AG04449 (cell line): ENCODE data around the gene AGAP5.

Experiments
- CTCF ChIA-PET: fragments of 350-600 bp; formaldehyde crosslinking; extraction: SDS; loops from one replicate; lab custom pipeline; 2021; ENCODE audit warnings: antibody characterized with exemption; lab: Yijun Ruan, JAX
- POLR2A ChIA-PET: fragments of 400-600, 350-600 bp; formaldehyde crosslinking; extraction: SDS; loops from one replicate; lab custom pipeline; 2020; ENCODE audit warnings: antibody characterized with exemption, inconsistent platforms; lab: Yijun Ruan, JAX
- DNase-seq: peaks from one replicate; pipeline ENCODE4 v3.0.0-alpha.2; 2010; ENCODE audit warnings: low read depth, low spot score
- H3K4me3 ChIP-seq: 2 replicates; pipeline ENCODE4 v1.5.1; 2011; ENCODE audit warnings: low read depth, mild to moderate bottlenecking, control low read depth, low read length
- CTCF ChIP-seq: IDR thresholded peaks from one replicate; pipeline ENCODE4 v1.5.1; 2011; ENCODE audit warnings: mild to moderate bottlenecking, moderate library complexity, low read length, control low read depth, inconsistent platforms; ENCODE audit not compliant: insufficient read depth; ENCODE audit errors: missing control alignments

Gene AGAP5

GRCh38 chr10:73655990-73656298 is 42.0 kb downstream of the AGAP5 start, which contains the start of gene SYNPO2L:
TSS of gene SYNPO2L (minus strand) at chr10:73656029. CDS start at chr10:73655922, 107 bp downstream.
- no peak for TF ChIP-seq CTCF
- no peak within 1 kb of the TSS for H3K4me3 ChIP-seq
- no peak for DNase-seq
- ChIA-PET CTCF (no interaction called here), POLR2A (no interaction called here)

- POLR2A ChIA-PET, result no interaction called here
- no peak for TF ChIP-seq CTCF
- DNase-seq, result no peak
- CTCF ChIA-PET, result no interaction called here
- no peak overlapping the region for H3K4me3 ChIP-seq
These were observed 42.5 kb downstream of the AGAP5 start for GRCh38 chr10:73655257-73655989.

- TF ChIP-seq CTCF, result peak; percentile 24
- POLR2A ChIA-PET, result no interaction called here
- DNase-seq, result no peak
These were observed 44.2 kb downstream of the AGAP5 start for GRCh38 chr10:73653701-73654100.

GRCh38 chr10:73653195-73653594 is 44.7 kb downstream of the AGAP5 start:
- no peak for TF ChIP-seq CTCF
- DNase-seq, result no peak
- ChIA-PET CTCF (interaction anchor here (1.0 to 1.5 kb wide), 2 partner anchors 9 to 226 kb away, joined by 5 read pairs; no protein-coding TSS in a partner anchor), POLR2A (no interaction called here)
- no peak overlapping the region for H3K4me3 ChIP-seq

More at GRCh38 chr10:73653701-73654100, 44.2 kb downstream of the AGAP5 start:
- CTCF ChIA-PET, result interaction anchor here (1.0 to 1.5 kb wide), 2 partner anchors 10 to 226 kb away, joined by 5 read pairs; no protein-coding TSS in a partner anchor
- no peak overlapping the region for H3K4me3 ChIP-seq

GRCh38 chr10:73650537-73651331 is 47.2 kb downstream of the AGAP5 start:
- POLR2A ChIA-PET, result interaction anchor here (1.6 kb wide), 1 partner anchor 155 kb away, joined by 5 read pairs; the partner anchor contains the start of gene PPP3CB

More at GRCh38 chr10:73650537-73651331, 47.2 kb downstream of the AGAP5 start:
- peak; percentile 67 for DNase-seq
- no peak overlapping the region for H3K4me3 ChIP-seq
- CTCF ChIA-PET, result interaction anchor here (30.3 kb wide), 1 partner anchor 122 kb away, joined by 560 read pairs; no protein-coding TSS in a partner anchor
- no peak for TF ChIP-seq CTCF
